CD4-positive, alpha-beta T cell treated with Interleukin-4 for 4 hours (primary cell): ENCODE results near the gene RNASEH2B.

Experiments used
- DNase-seq: peaks from one replicate; pipeline ENCODE4 v3.0.0-alpha.2; 2020

Gene RNASEH2B

GRCh38 chr13:51000061-51000460 lies 90.5 kb downstream of the RNASEH2B start:
- no peak for DNase-seq

- no peak for DNase-seq
Observed at GRCh38 chr13:51000571-51001260, 91.1 kb downstream of the RNASEH2B start.

- DNase-seq, result no peak
Observed at GRCh38 chr13:51001335-51001734, 91.7 kb downstream of the RNASEH2B start.

- no peak for DNase-seq
Observed at GRCh38 chr13:51002736-51003135, 93.1 kb downstream of the RNASEH2B start.

- DNase-seq, result no peak
Observed at GRCh38 chr13:51003642-51004041, 94.1 kb downstream of the RNASEH2B start.

GRCh38 chr13:51004111-51004865 lies 94.7 kb downstream of the RNASEH2B start:
- no peak for DNase-seq

GRCh38 chr13:51004918-51005460 lies 95.4 kb downstream of the RNASEH2B start:
- DNase-seq, result no peak

GRCh38 chr13:51005566-51005965 lies 96.0 kb downstream of the RNASEH2B start:
- no peak for DNase-seq
